Astrocyte (in vitro differentiated cells and primary cell): ENCODE measurements around the gene PKD2.

Experiments used
- EZH2 ChIP-seq: IDR thresholded peaks from 2 replicates; pipeline ENCODE4 v1.6.1; 2012; ENCODE audit warnings: mild to moderate bottlenecking, low read length, inconsistent platforms; ENCODE audit not compliant: insufficient read depth
- TF ChIP-seq, protein P1 (sequence below): IDR thresholded peaks from 2 replicates; pipeline ENCODE4 v1.5.1; 2011; ENCODE audit warnings: low read depth, mild to moderate bottlenecking, inconsistent platforms, low read length, moderate library complexity; ENCODE audit not compliant: insufficient read depth

DNA sequence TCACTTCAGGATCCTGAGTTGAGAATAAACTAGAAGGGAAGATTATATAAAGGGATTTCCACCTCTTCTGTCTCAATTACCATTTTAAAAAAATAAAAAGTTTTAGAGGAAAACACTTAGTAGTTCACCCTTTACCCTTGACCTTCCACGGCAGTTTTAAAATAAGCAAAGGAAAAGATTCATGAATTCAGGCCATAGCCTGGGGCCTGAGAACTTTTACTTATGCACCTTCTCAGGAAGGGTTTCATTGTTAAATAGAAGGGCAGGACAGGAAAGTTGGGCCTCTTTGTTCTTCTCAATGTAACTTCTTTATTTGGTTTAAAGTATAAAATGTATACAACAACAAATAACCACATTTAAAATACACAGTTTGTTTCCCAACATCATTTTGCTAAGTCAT is 54.9 kb downstream of the PKD2 start:
- TF ChIP-seq, protein P1, sequence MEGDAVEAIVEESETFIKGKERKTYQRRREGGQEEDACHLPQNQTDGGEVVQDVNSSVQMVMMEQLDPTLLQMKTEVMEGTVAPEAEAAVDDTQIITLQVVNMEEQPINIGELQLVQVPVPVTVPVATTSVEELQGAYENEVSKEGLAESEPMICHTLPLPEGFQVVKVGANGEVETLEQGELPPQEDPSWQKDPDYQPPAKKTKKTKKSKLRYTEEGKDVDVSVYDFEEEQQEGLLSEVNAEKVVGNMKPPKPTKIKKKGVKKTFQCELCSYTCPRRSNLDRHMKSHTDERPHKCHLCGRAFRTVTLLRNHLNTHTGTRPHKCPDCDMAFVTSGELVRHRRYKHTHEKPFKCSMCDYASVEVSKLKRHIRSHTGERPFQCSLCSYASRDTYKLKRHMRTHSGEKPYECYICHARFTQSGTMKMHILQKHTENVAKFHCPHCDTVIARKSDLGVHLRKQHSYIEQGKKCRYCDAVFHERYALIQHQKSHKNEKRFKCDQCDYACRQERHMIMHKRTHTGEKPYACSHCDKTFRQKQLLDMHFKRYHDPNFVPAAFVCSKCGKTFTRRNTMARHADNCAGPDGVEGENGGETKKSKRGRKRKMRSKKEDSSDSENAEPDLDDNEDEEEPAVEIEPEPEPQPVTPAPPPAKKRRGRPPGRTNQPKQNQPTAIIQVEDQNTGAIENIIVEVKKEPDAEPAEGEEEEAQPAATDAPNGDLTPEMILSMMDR: no peak
- no peak for TF ChIP-seq EZH2
